Ascending aorta (tissue), 2 donors: ENCODE data around the gene CCDC30. TPM values are rescaled to one million over a fixed set of nuclear protein-coding genes. Genes with fewer than 3 reads are reported as not detected.
A peak's percentile ranks its signal among the peaks of the same experiment; 100 is the strongest.

Source experiments
- DNase-seq, 2 donors: peaks; one replicate each; pipeline ENCODE4 v3.0.0-alpha.2; 2019; ENCODE audit warnings: low spot score in 2 of 2
- H3K27ac ChIP-seq, 2 donors: fragments of 200-600 bp; sonication (generic); one replicate each; pipeline ENCODE4 v1.5.1; 2016 to 2017; ENCODE audit warnings: mild to moderate bottlenecking in 1 of 2
- H3K27me3 ChIP-seq: fragments of 200-600 bp; sonication (generic); one replicate; pipeline ENCODE4 v1.5.1; 2017
- H3K36me3 ChIP-seq, 2 donors: fragments of 200-600 bp; sonication (generic); one replicate each; pipeline ENCODE4 v1.5.1; 2016
- H3K4me1 ChIP-seq, 2 donors: fragments of 200-600 bp; sonication (generic); one replicate each; pipeline ENCODE4 v1.5.1; 2016 to 2017; ENCODE audit warnings: mild to moderate bottlenecking in 1 of 2
- H3K4me3 ChIP-seq, 2 donors: fragments of 200-600 bp; sonication (generic); one replicate each; pipeline ENCODE4 v1.5.1; 2016 to 2017; ENCODE audit warnings: mild to moderate bottlenecking in 1 of 2
- H3K9me3 ChIP-seq, 2 donors: fragments of 200-600 bp; sonication (generic); one replicate each; pipeline ENCODE4 v1.5.1; 2016
- CTCF ChIP-seq, 3 experiments: fragments of 200-600 bp in 2 of 3; fragments of 450-650 bp in 1 of 3; sonication (generic) in 2 of 3; IDR thresholded peaks; one replicate each; pipeline ENCODE4 v1.5.1; 2016 to 2019; ENCODE audit warnings: antibody characterized with exemption in 3 of 3, mild to moderate bottlenecking in 1 of 3, moderate library complexity in 1 of 3
- intact Hi-C: fragments of 100-400 bp; cut with DNase I; formaldehyde crosslinking; loops from one replicate; pipeline ENCODE4 v1.15.1; 2023
- total RNA-seq: library from RNA; depleted of rRNA; stranded (reverse); fragments of >200 nt; gene quantifications from one replicate; pipeline ENCODE4 v1.1.0, GENCODE V29; 2016

The CCDC30 gene
- total RNA-seq, 1 donor from 2014 or later, result not detected

DNA sequence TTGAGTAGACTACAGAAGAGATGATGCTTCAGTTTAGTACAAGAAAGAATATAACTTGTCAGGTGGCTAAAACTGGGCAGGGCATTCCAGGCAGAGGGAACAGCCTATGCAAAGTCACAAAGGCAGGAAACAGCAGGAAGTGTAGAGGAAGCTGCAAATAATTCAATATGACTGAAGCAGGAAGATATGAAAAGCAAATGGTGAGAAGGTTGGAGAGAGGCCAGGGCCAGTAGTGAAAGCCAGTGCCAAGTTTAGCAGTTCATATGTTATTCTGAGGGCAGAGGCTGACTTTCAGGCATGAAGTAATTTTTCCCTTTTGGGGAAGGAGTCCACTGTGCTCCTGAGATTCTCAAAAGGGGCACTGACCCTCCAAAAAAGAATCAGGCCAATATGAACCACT is 211.1 kb downstream of the CCDC30 start:
- H3K36me3 ChIP-seq, result peaks cover 3 to 16% of the 10 kb centered on the region in 2 donors
- no peak for TF ChIP-seq CTCF (IDR thresholded peaks at IDR 0.05)
- H3K4me1 ChIP-seq, result no peaks in the 10 kb centered on the region
- no peaks in the 10 kb centered on the region for H3K27me3 ChIP-seq
- H3K9me3 ChIP-seq, result no peaks in the 10 kb centered on the region
- H3K27ac ChIP-seq, result peak overlapping the region in 1 of 2 donors; percentile 24
- DNase-seq, result no peak
- intact Hi-C loops, result no loop called here
- H3K4me3 ChIP-seq, result no peak overlapping the region

DNA sequence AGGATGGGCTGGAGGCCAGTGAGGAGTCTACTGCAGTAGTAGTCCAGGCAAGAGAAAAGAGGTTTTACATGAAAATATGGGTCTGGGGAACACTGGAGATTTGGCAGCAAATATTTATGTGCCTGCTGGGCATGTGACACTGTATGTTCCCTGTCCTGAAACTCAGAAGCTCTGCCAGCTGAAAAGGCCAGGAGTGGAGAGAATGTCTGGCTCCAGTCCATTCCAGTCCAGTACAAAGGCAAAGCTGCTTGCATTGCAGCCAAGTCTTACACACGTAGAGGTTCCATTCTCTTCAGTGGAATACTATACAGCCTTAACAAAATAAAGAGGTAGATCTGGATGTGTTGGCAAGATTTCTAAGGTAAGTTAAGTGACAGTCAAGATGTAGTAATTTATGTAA is 211.6 kb downstream of the CCDC30 start:
- DNase-seq, result no peak
- TF ChIP-seq CTCF (IDR thresholded peaks at IDR 0.05), result no peak
- H3K27ac ChIP-seq, result peak overlapping the region in 1 of 2 donors; percentile 24
- H3K4me1 ChIP-seq, result no peaks in the 10 kb centered on the region
- H3K4me3 ChIP-seq, result no peak overlapping the region
- H3K9me3 ChIP-seq, result no peaks in the 10 kb centered on the region
- H3K27me3 ChIP-seq, result no peaks in the 10 kb centered on the region
- intact Hi-C loops, result no loop called here
- peaks cover 3 to 14% of the 10 kb centered on the region in 2 donors for H3K36me3 ChIP-seq

- no peak for DNase-seq
- no peak for TF ChIP-seq CTCF (IDR thresholded peaks at IDR 0.05)
- Histone ChIP-seq H3K36me3 (peaks cover 3 to 9% of the 10 kb centered on the region in 2 donors), H3K27me3 (no peaks in the 10 kb centered on the region), H3K9me3 (no peaks in the 10 kb centered on the region), H3K27ac (no peak overlapping the region), H3K4me1 (peaks cover 0 to 1% of the 10 kb centered on the region in 2 donors), H3K4me3 (no peak overlapping the region)
- intact Hi-C loops, result no loop called here
Measured at GRCh38 chr1:42675467-42675866, 212.4 kb downstream of the CCDC30 start.

DNA sequence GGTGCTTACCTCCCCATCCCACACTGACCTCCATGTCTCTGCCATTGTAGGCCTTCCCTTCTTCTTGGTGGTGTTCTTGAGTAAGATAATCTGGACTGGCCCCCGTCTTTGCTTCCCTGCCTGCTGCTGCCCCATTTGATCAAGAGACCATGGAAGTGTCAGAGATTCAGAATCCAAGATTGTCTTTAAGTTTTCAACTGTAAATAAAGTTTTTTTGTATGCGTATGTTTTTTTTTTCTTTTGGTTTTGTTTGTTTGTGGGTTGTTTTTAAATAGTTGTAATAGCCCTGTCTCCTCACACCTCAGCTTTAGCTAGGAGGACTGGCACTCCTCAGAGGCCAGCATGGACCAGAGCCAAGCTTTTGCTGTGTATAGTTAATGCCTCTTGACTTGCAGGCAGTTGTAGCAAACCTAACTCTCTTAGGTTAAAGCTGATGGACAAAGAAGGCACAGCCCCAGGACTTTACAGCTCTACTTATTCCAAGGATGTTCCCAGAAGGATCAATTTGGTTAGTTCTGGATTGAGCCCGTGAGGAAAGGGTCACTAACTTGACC is 213.5 kb downstream of the CCDC30 start:
- Histone ChIP-seq H3K27me3 (no peaks in the 10 kb centered on the region), H3K36me3 (peaks cover 0 to 9% of the 10 kb centered on the region in 2 donors), H3K4me3 (no peak overlapping the region), H3K27ac (no peak overlapping the region), H3K4me1 (peaks cover 0 to 9% of the 10 kb centered on the region in 2 donors), H3K9me3 (no peaks in the 10 kb centered on the region)
- DNase-seq, result no peak
- intact Hi-C loops, result no loop called here
- no peak for TF ChIP-seq CTCF (IDR thresholded peaks at IDR 0.05)

- Histone ChIP-seq H3K4me1 (peaks cover 5 to 21% of the 10 kb centered on the region in 2 donors), H3K36me3 (peaks cover 0 to 9% of the 10 kb centered on the region in 2 donors), H3K9me3 (no peaks in the 10 kb centered on the region), H3K27ac (no peak overlapping the region), H3K27me3 (no peaks in the 10 kb centered on the region), H3K4me3 (no peak overlapping the region)
- TF ChIP-seq CTCF (IDR thresholded peaks at IDR 0.05), result no peak
- intact Hi-C loops, result no loop called here
- DNase-seq, result no peak
Measured at GRCh38 chr1:42679364-42679983, 216.4 kb downstream of the CCDC30 start.
